WERI-Rb-1 (cell line): ENCODE data around the gene WRAP53.

Experiments
- DNase-seq: peaks from one replicate; pipeline ENCODE4 v3.0.0-alpha.2; 2020
- H3K27ac ChIP-seq: fragments of 250-450 bp; sonication (Bioruptor Pico); 2 replicates; pipeline ENCODE4 v1.5.1; 2020; ENCODE audit warnings: mild to moderate bottlenecking, moderate library complexity
- H3K27me3 ChIP-seq: fragments of 250-450 bp; sonication (Bioruptor Pico); 2 replicates; pipeline ENCODE4 v1.5.1; 2021; ENCODE audit warnings: mild to moderate bottlenecking, low read depth, moderate library complexity; ENCODE audit not compliant: insufficient read depth, severe bottlenecking
- H3K36me3 ChIP-seq: fragments of 250-450 bp; sonication (Bioruptor Pico); 2 replicates; pipeline ENCODE4 v1.5.1; 2020; ENCODE audit warnings: mild to moderate bottlenecking, moderate library complexity
- H3K4me3 ChIP-seq: 2 replicates; pipeline ENCODE4 v1.5.1; 2011; ENCODE audit warnings: low read depth, mild to moderate bottlenecking, control low read depth, low read length
- H3K9me3 ChIP-seq: fragments of 250-450 bp; sonication (Bioruptor Pico); 2 replicates; pipeline ENCODE4 v1.5.1; 2021; ENCODE audit warnings: mild to moderate bottlenecking, moderate library complexity; ENCODE audit not compliant: severe bottlenecking
- TF ChIP-seq, protein P1 (sequence below): IDR thresholded peaks from 2 replicates; pipeline ENCODE4 v1.5.1; 2011; ENCODE audit warnings: low read depth, mild to moderate bottlenecking, control low read depth, inconsistent platforms, low read length

The WRAP53 gene

DNA sequence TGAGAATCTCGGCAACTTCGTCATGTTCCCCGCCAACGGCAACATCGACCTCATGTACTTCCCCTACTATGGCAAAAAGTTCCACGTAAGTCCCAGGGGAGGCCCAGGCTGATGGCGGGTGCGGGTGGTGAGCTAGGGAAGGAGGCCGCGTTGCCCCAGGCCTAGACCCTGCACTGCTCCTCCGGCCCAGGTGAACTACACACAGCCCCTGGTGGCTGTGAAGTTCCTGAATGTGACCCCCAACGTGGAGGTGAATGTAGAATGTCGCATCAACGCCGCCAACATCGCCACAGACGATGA is 32.8 kb upstream of the WRAP53 start:
- TF ChIP-seq, protein P1, sequence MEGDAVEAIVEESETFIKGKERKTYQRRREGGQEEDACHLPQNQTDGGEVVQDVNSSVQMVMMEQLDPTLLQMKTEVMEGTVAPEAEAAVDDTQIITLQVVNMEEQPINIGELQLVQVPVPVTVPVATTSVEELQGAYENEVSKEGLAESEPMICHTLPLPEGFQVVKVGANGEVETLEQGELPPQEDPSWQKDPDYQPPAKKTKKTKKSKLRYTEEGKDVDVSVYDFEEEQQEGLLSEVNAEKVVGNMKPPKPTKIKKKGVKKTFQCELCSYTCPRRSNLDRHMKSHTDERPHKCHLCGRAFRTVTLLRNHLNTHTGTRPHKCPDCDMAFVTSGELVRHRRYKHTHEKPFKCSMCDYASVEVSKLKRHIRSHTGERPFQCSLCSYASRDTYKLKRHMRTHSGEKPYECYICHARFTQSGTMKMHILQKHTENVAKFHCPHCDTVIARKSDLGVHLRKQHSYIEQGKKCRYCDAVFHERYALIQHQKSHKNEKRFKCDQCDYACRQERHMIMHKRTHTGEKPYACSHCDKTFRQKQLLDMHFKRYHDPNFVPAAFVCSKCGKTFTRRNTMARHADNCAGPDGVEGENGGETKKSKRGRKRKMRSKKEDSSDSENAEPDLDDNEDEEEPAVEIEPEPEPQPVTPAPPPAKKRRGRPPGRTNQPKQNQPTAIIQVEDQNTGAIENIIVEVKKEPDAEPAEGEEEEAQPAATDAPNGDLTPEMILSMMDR = no peak
- DNase-seq = no peak
- no peaks in the 10 kb centered on the region for H3K27me3 ChIP-seq

DNA sequence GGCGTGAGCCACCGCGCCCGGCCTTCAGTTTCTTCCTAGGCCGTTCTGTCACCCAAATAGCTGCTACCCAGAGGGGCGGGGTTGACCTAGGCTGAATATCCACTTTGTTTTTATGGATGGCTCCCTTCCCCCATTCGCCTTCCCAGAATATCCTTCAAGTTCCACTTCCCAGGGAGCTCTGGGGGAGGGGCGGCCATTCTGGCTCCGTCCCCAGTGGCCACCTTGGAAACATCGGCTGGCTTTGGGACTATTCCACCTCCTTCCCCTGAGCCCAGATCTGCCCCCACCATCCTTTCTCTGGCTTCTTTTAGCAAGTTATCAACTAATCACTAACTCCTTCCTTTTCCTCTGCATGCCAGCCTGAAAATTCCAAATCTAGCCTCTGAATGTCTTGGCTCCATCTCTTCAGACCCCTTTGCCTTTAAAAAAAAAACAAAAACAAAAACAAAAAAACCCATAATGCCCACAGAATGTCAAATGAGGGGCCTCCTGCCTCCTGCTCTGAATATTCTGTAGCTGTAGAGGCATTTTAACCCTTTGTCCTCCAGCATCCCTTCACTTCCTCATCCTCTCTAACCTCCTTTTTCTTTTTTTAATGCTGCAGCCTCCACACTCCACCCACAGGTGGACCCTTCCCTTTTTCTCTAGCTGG is 31.2 kb upstream of the WRAP53 start:
- TF ChIP-seq, protein P1 = no peak
- no peaks in the 10 kb centered on the region for H3K27me3 ChIP-seq
- H3K27ac ChIP-seq = peak overlapping the region; percentile 36
- peak; percentile 74 for DNase-seq
- no peak overlapping the region for H3K4me3 ChIP-seq
- H3K9me3 ChIP-seq = no peaks in the 10 kb centered on the region
- H3K36me3 ChIP-seq = peaks cover 50% of the 10 kb centered on the region

More for the DNA sequence above, 32.8 kb upstream of the WRAP53 start:
- H3K4me3 ChIP-seq = no peak overlapping the region
- peaks cover 50% of the 10 kb centered on the region for H3K36me3 ChIP-seq
- H3K9me3 ChIP-seq = no peaks in the 10 kb centered on the region
- H3K27ac ChIP-seq = peak overlapping the region; percentile 71

DNA sequence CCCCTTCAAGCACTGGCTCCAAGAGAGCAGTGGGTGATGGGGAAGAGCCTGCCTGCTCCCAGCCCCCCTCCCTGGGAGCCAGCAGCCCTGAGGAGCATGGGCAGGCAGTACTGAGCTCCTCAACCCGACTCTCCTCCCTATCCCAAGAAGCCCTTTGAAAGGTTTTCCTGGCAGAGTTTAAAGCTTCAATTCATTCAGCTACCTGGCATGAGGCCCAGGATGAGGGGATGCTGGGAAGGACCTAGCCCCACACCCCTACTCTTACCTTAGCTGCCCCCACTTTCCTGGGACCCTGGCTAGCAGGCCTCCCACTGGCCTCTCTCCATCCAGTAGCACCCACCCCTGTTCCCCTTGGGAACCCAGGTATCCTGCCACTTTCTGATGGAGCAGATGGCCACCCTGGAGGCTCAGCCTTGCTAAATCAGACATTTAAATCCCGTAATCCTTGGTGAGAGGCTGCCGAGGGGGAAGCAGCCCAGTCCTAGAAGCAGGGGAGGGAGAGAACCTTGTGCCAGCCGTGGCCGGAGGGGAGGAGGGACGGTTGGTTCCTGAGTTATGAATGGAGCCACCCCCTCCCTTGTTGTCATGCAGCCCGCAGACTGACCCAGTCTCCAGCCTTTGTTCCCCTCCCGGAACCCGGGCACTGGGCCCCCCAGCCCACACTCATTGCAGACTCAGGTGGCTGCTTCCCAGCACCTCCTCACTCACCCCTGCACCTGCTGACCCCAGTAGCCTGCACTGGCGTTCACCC is 20.4 kb upstream of the WRAP53 start:
- H3K36me3 ChIP-seq = peaks cover 40% of the 10 kb centered on the region
- no peaks in the 10 kb centered on the region for H3K27me3 ChIP-seq
- peak overlapping the region; percentile 19 for H3K4me3 ChIP-seq
- no peaks in the 10 kb centered on the region for H3K9me3 ChIP-seq
- TF ChIP-seq, protein P1 = no peak
- DNase-seq = peak; percentile 94
- H3K27ac ChIP-seq = peak overlapping the region; percentile 90

DNA sequence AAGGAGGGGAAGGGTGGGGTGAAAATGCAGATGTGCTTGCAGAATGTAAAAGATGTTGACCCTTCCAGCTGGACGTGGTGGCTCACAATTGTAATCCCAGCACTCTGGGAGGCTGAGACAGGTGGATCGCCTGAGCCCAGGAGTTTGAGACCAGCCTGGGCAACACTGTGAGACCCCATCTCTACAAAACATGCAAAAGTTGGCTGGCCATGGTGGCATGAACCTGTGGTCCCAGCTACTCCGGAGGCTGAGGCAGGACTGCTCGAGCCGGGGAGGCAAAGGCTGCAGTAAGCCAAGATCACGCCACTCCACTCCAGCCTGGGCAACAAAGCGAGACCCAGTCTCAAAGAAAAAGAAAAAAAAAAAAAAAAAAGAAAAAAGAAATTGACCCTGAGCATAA is 19.8 kb upstream of the WRAP53 start:
- H3K27ac ChIP-seq = peak overlapping the region; percentile 90
- peak overlapping the region; percentile 19; the same call in 1 of the 2 replicates for H3K4me3 ChIP-seq
- H3K9me3 ChIP-seq = peaks cover 2% of the 10 kb centered on the region
- TF ChIP-seq, protein P1 = no peak
- no peaks in the 10 kb centered on the region for H3K27me3 ChIP-seq
- DNase-seq = no peak
- H3K36me3 ChIP-seq = peaks cover 45% of the 10 kb centered on the region

DNA sequence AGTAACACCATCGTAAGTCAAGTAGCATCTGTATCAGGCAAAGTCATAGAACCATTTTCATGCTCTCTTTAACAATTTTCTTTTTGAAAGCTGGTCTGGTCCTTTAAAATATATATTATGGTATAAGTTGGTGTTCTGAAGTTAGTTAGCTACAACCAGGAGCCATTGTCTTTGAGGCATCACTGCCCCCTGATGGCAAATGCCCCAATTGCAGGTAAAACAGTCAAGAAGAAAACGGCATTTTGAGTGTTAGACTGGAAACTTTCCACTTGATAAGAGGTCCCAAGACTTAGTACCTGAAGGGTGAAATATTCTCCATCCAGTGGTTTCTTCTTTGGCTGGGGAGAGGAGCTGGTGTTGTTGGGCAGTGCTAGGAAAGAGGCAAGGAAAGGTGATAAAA is 15.0 kb upstream of the WRAP53 start:
- peaks cover 59% of the 10 kb centered on the region for H3K36me3 ChIP-seq
- H3K4me3 ChIP-seq = no peak overlapping the region
- peaks cover 8% of the 10 kb centered on the region for H3K9me3 ChIP-seq
- peak; percentile 48 for DNase-seq
- no peak overlapping the region for H3K27ac ChIP-seq
- H3K27me3 ChIP-seq = no peaks in the 10 kb centered on the region
- TF ChIP-seq, protein P1 = peak; percentile 43
